Progenitor cell of endocrine pancreas (in vitro differentiated cells): ENCODE results near the gene SERTAD1. TPM values are rescaled to one million over a fixed set of nuclear protein-coding genes. Genes with fewer than 3 reads are reported as not detected.

Experiments
- DNase-seq: peaks from one replicate; pipeline ENCODE4 v3.0.0; 2021; ENCODE audit warnings: low spot score; ENCODE audit not compliant: unreplicated experiment
- H3K27ac Mint-ChIP-seq: 2 replicates; pipeline ENCODE4 v1.8.0; 2021; ENCODE audit warnings: mild to moderate bottlenecking, moderate library complexity, mixed read lengths
- H3K27me3 Mint-ChIP-seq: 2 replicates; pipeline ENCODE4 v1.8.0; 2021; ENCODE audit warnings: mixed read lengths
- H3K36me3 Mint-ChIP-seq: 2 replicates; pipeline ENCODE4 v1.8.0; 2022; ENCODE audit warnings: mixed read lengths; ENCODE audit not compliant: insufficient read depth
- H3K4me1 Mint-ChIP-seq: 2 replicates; pipeline ENCODE4 v1.8.0; 2021; ENCODE audit warnings: low read depth, mixed read lengths
- H3K4me3 Mint-ChIP-seq: 2 replicates; pipeline ENCODE4 v1.8.0; 2021; ENCODE audit warnings: low read depth, mild to moderate bottlenecking, moderate library complexity, mixed read lengths
- H3K9me3 Mint-ChIP-seq: 2 replicates; pipeline ENCODE4 v1.8.0; 2021; ENCODE audit warnings: low read depth, mixed read lengths
- total RNA-seq: library from RNA; stranded (reverse); gene quantifications from 2 replicates; pipeline ENCODE4 v1.2.1, GENCODE V29; 2021
- TF ChIP-seq, protein P1 (sequence below): fragments of 200-600 bp; sonication (generic); IDR thresholded peaks from one replicate; pipeline ENCODE4 v1.5.0; 2021; ENCODE audit warnings: antibody characterized with exemption, mild to moderate bottlenecking; ENCODE audit not compliant: unreplicated experiment

Gene SERTAD1
- total RNA-seq, 1 donor from 2014 or later: 4.4 TPM

DNA sequence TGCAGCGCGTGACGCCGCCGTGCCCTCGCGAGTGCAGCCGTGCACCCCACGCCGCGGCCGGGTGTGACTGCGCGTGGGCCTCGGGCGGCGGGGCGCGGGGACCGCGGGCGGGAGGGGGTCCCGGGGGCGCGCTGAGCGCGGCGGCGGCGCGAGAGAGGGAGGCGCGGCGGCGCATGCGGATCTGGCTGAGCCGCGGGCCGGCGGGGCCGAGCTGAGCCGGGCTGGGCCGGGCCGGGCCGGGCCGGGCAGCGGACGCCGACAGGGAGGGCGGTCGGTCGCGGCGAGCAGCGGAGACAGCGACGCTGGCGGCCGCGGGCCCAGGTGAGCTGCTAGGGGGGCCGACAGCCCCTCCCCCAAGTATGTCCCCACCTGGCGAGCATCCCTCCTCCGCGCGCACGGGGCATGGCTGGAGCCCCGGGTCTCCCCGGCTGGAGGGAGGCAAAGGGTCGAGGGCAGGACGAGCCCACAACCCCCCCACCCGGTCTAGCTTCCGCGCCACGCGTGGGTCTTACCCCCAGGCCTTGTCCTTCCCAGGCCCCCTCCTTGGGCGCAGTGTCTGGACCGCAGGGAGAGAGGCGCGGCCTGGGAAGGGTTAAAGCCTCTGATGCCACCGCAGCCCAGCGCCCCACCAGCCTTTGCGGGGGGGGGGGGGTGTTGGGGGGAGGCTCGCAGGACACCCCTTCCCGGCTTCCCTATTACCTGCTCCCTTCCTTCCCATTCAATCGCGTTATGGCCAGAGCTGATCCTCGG, 41.4 kb upstream of the SERTAD1 start, which contains the start of gene SPTBN4:
SPTBN4 (plus strand) TSS at position 17 of the 750 bp plus-strand sequence. CDS start 5,621 bp downstream, outside the sequence.
- TF ChIP-seq, protein P1, sequence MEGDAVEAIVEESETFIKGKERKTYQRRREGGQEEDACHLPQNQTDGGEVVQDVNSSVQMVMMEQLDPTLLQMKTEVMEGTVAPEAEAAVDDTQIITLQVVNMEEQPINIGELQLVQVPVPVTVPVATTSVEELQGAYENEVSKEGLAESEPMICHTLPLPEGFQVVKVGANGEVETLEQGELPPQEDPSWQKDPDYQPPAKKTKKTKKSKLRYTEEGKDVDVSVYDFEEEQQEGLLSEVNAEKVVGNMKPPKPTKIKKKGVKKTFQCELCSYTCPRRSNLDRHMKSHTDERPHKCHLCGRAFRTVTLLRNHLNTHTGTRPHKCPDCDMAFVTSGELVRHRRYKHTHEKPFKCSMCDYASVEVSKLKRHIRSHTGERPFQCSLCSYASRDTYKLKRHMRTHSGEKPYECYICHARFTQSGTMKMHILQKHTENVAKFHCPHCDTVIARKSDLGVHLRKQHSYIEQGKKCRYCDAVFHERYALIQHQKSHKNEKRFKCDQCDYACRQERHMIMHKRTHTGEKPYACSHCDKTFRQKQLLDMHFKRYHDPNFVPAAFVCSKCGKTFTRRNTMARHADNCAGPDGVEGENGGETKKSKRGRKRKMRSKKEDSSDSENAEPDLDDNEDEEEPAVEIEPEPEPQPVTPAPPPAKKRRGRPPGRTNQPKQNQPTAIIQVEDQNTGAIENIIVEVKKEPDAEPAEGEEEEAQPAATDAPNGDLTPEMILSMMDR: no peak
- Mint-ChIP-seq H3K9me3 (no peaks in the 10 kb centered on the region), H3K27ac (peak within 1 kb of the TSS; percentile 49), H3K4me3 (peak within 1 kb of the TSS; percentile 73), H3K4me1 (peaks cover 13% of the 10 kb centered on the region), H3K27me3 (peaks cover 28% of the 10 kb centered on the region), H3K36me3 (no peaks in the 10 kb centered on the region)
- no peak for DNase-seq

DNA sequence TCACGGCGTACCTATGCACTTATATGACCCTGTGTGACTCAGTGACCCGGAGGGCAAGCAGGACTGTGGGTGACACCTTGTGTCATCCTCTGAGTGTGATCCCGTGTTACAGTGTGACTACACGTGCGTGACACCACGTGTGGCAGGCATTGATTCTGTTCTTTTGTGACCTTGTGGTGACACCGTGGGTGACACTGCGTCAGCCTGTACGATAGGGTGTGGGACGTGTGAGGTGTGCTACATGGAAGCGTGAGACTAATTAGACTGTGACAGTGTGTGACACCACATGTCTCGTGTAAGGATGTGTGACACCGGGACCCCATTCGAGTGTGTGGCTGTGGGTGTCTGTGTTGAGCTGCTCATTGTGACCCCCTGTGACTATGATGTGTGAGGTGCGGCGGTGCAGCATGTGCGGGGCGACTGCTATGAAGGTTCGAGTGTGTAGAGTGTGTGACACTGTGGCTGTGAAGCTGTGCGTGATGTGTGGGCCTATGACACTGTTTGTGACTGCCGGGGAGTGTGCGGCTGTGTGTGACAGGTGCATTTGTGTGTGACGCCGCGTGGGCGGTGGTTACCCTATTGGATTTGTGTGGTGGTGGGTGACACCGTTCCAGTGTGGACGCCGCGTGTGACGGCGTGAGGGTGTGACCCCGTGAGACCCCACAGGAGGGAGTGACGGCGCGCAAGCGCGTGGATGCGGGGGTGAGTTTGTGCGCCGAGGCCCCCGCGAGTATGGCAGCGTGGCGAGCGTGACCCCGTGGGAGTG, 40.6 kb upstream of the SERTAD1 start:
- peaks cover 13% of the 10 kb centered on the region for H3K4me1 Mint-ChIP-seq
- H3K27ac Mint-ChIP-seq: peak overlapping the region; percentile 49
- no peaks in the 10 kb centered on the region for H3K36me3 Mint-ChIP-seq
- H3K9me3 Mint-ChIP-seq: no peaks in the 10 kb centered on the region
- peak overlapping the region; percentile 73 for H3K4me3 Mint-ChIP-seq
- H3K27me3 Mint-ChIP-seq: peaks cover 28% of the 10 kb centered on the region
- no peak for DNase-seq
- TF ChIP-seq, protein P1: no peak

DNA sequence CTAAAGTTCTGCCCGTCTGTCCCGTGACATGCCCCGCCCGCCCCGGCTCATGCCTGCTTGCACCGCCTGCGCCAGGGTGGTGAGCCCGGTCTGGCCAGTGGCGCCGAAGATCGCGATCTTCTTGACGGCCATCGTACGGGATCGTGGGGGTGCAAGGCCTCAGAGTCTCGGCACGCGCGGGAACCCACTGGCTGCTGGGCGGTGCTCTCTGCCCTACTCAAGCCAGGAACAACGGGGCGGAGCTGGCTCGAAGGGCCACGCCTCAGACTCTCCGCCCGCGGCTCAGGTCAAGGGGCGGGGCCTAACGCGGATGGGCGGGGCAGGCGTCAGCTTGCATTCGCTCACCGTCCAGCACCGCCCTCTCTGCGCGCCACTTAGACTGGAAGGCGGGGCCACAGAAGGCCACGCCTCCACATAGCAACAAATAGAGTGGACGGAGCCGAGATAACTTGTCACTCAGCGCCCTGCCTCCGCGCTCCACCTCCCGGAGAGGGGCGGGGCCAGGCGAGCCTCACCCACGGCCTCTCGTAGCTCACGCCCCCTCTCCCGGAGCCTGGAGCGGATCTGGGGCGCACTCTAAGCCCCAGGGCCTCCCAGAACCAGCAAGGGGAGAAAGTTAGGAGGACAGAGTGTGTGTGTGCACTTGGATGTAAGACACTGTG, 39.9 kb upstream of the SERTAD1 start, which contains the start of gene BLVRB:
BLVRB (minus strand) TSS at position 189 of the 662 bp plus-strand sequence; CDS start at position 132, 57 bp downstream.
- Mint-ChIP-seq H3K27ac (peak within 1 kb of the TSS; percentile 93), H3K4me3 (peak within 1 kb of the TSS; percentile 73), H3K27me3 (peaks cover 28% of the 10 kb centered on the region), H3K36me3 (no peaks in the 10 kb centered on the region), H3K4me1 (peaks cover 13% of the 10 kb centered on the region), H3K9me3 (no peaks in the 10 kb centered on the region)
- peak; percentile 99 for DNase-seq
- TF ChIP-seq, protein P1: no peak

DNA sequence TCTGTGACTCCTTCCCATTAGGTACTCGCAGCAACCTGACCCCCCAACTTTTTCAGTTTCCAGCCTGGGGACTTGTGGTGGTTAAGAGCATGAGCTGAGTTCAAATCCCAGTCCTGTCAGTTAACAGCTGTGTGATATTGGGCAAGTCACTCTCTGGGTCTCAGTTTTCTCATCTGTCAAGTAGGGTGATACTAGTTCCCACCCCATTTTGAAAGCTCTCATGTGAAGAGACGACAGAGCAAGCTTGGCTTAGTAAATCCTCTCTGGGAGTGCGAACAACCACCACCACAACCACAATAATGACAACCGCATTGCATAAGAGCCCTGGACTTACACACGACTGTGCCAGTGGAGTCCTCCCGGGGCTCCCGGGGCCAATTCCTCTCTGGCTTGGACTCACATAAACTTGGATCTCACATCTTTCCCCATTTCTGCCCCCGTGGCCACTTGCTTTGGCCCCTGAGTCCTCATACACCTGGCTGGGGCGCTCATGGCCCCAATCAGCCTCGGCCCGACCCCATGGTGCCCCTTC, 39.3 kb upstream of the SERTAD1 start:
- peaks cover 28% of the 10 kb centered on the region for H3K27me3 Mint-ChIP-seq
- H3K4me3 Mint-ChIP-seq: peak overlapping the region; percentile 73
- H3K9me3 Mint-ChIP-seq: no peaks in the 10 kb centered on the region
- H3K27ac Mint-ChIP-seq: peak overlapping the region; percentile 93
- TF ChIP-seq, protein P1: no peak
- H3K36me3 Mint-ChIP-seq: no peaks in the 10 kb centered on the region
- H3K4me1 Mint-ChIP-seq: peaks cover 13% of the 10 kb centered on the region
- no peak for DNase-seq
